ENCODE measurements around the gene ITIH3.
"Not testable (repeated sequence)": the region's sequence is repeated elsewhere in the genome, so short reads cannot be mapped to it uniquely, and the experiment has no call there.

The ITIH3 gene

GRCh38 chr3:52794612-52795099 lies at the start of gene ITIH3:
Gene ITIH3 (plus strand): TSS chr3:52794796. CDS start chr3:52794804, 8 bp downstream.
- no peak for DNase-seq

GRCh38 chr3:52752045-52752660 lies 42.4 kb upstream of the ITIH3 start:
- DNase-seq: no peak

GRCh38 chr3:52754373-52754772 lies 40.2 kb upstream of the ITIH3 start:
- DNase-seq: no peak

- DNase-seq: no peak
Measured at GRCh38 chr3:52756141-52756540, 38.5 kb upstream of the ITIH3 start.

GRCh38 chr3:52763466-52763865 lies 31.1 kb upstream of the ITIH3 start:
- no peak for DNase-seq

- DNase-seq: no peak
Measured at GRCh38 chr3:52769786-52770455, 24.7 kb upstream of the ITIH3 start.

- DNase-seq: peak; percentile 86
Measured at GRCh38 chr3:52770496-52771333, 23.9 kb upstream of the ITIH3 start, which contains the start of gene NEK4. Gene NEK4 (minus strand): TSS chr3:52770940. CDS start chr3:52770746, 194 bp downstream.

- no peak for DNase-seq
Measured at GRCh38 chr3:52771334-52771681, 23.3 kb upstream of the ITIH3 start.

- no peak for DNase-seq
Measured at GRCh38 chr3:52771702-52772101, 22.9 kb upstream of the ITIH3 start.

- DNase-seq: no peak
Measured at GRCh38 chr3:52773361-52774065, 21.1 kb upstream of the ITIH3 start.

- DNase-seq: no peak
Measured at GRCh38 chr3:52774066-52774713, 20.4 kb upstream of the ITIH3 start.

GRCh38 chr3:52774901-52775864 lies 19.4 kb upstream of the ITIH3 start:
- DNase-seq: no peak

- no peak for DNase-seq
Measured at GRCh38 chr3:52775877-52776276, 18.7 kb upstream of the ITIH3 start.

- DNase-seq: not testable (repeated sequence)
Measured at GRCh38 chr3:52776486-52776885, 18.1 kb upstream of the ITIH3 start.

- no peak for DNase-seq
Measured at GRCh38 chr3:52777127-52777958, 17.3 kb upstream of the ITIH3 start, which contains the start of gene ITIH1. Gene ITIH1 (plus strand): TSS chr3:52777599. CDS start chr3:52777616, 17 bp downstream.

- DNase-seq: no peak
Measured at GRCh38 chr3:52777959-52778805, 16.4 kb upstream of the ITIH3 start.

GRCh38 chr3:52779011-52779836 lies 15.4 kb upstream of the ITIH3 start:
- DNase-seq: no peak
